Stimulated activated CD4-positive, alpha-beta T cell treated with anti-CD3 and anti-CD28 coated beads, TNF-alpha, amount 100 ng/mL, for 1 hour (primary cell): ENCODE measurements around the gene ACY1.
"Not testable (repeated sequence)": the region's sequence is repeated elsewhere in the genome, so short reads cannot be mapped to it uniquely, and the experiment has no call there.

Experiments used
- DNase-seq, 3 donors: peaks; one replicate each; pipeline ENCODE4 v3.0.0-alpha.2; 2020; ENCODE audit warnings: low read depth in 3 of 3, low spot score in 1 of 3

The ACY1 gene

GRCh38 chr3:52023860-52024764 lies 40.8 kb downstream of the ACY1 start:
- no peak for DNase-seq

- DNase-seq, result no peak
These were observed 41.6 kb downstream of the ACY1 start for GRCh38 chr3:52024765-52025452.

DNA sequence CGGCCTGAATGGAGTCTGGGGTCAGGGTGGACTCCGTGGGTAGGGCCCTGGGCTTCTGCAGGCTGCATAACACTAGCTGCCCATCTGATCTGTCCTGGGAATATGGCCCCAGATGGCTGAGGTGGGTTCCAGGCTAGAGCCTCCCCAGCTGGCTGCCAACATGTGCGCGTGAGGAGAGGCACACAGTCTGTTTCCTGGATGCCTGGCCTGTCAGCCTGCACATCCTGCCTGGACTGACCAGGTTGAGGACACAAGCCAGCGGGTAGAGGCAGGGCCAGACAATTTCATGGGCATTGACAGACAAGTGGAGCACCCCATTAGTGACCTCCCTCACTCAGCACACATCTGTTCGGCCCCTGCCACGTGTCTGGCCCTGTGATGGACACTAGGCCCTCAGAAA lies 42.1 kb downstream of the ACY1 start:
- DNase-seq, result no peak

- DNase-seq, result no peak
These were observed 42.7 kb downstream of the ACY1 start for GRCh38 chr3:52026041-52026440.

GRCh38 chr3:52028572-52028971 lies 45.2 kb downstream of the ACY1 start:
- DNase-seq, result no peak

DNA sequence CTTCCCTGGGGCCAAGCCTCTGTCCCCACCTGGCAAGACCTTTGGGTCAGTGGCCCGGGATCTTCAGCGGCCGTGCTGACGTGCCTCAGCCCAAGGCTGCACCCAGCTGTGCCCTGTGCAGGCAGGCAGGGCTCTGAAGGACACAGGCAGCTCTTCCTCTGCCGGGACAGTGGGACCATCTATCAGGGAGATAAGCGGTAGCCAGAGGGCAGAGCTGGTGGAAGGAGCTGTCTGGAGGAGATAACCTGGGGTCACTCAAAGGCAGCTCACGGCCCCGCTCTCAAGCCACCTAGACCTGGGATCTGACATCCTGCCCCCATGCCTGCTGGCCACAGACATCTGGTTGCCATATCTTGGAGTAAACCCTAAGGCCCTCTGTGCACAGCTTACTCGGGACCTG lies 45.7 kb downstream of the ACY1 start:
- no peak for DNase-seq

DNA sequence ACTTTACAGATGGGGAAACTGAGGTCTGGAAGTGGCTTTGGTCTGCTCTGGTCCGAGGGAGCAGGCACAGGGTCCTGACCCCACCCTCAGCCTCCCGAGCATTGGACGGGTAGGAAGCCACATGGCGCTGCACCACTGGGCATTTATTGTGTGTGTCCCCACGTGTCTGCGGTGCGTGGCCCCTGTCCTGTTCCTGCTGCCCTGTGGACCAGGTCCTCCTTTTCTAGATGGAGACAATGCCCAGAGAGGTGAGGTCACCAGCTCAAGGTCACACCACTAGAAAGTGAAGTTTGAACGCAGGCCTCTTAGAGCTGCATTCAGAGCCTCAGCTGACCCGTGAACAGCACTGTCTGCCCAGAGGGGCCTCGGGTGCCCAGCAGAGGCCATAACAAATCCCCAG lies 46.2 kb downstream of the ACY1 start:
- DNase-seq, result no peak

GRCh38 chr3:52030714-52031310 lies 47.5 kb downstream of the ACY1 start:
- no peak for DNase-seq

GRCh38 chr3:52031896-52032295 lies 48.6 kb downstream of the ACY1 start:
- DNase-seq, result no peak

- no peak for DNase-seq
These were observed 49.5 kb downstream of the ACY1 start for GRCh38 chr3:52032702-52033408.

DNA sequence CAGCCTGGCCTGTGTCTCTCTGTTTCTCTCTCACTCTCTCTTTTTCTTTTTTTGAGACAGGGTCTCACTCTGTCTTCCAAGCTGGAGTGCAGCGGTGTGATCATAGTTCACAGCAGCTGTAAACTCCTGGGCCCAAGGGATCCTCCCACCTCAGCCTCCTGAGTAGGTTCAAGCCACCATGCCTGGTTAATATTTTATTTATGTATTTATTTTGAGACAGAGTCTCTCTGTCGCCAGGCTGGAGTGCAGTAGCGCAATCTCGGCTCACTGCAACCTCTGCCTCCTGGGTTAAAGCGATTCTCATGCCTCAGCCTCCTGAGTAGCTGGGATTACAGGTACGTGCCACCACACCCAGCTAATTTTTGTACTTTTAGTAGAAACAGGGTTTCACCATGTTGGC lies 50.4 kb downstream of the ACY1 start:
- DNase-seq, result not testable (repeated sequence)

DNA sequence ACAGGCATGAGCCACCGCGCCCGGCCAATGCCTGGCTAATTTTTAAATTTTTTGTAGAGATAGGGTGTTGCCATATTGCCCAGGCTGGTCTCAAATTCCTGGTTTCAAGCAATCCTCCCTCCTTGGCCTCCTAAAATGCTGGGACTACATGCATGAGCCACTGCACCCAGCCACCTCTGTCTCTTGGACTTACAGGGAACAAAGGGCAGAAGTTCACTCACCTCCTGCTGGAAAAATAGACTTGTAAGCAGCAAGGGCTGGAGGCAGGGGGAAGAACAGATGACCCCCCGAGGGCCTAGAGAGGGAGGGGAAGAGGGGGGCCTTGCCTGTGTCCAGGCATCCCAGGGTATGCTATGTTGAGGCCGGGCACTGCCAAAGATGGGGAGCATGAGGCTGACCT lies 50.9 kb downstream of the ACY1 start:
- DNase-seq, result no peak

- no peak for DNase-seq
These were observed 51.3 kb downstream of the ACY1 start for GRCh38 chr3:52034651-52035050.

DNA sequence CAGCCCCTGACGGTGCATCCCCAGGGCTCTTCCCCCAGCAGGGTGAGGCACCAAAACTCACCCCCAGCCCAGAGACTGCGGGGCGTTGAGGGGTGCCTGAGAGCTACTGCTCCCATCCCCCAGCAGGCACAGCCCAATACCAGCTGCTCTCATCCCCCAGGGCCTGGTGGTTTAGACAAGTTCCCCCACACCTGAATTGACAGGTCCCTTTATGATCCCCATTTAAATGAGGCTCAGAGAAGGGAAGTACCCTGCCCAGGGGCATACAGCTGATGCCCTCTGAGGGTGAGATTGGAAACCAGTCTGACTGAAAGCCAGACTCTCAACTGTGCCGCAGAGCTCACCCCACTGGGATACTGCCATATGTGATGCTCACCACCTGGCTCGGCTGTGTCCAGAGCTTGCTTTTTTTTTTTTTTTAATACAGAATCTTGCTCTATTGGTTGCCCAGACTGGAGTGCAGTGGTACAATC lies 52.9 kb downstream of the ACY1 start:
- DNase-seq, result no peak

DNA sequence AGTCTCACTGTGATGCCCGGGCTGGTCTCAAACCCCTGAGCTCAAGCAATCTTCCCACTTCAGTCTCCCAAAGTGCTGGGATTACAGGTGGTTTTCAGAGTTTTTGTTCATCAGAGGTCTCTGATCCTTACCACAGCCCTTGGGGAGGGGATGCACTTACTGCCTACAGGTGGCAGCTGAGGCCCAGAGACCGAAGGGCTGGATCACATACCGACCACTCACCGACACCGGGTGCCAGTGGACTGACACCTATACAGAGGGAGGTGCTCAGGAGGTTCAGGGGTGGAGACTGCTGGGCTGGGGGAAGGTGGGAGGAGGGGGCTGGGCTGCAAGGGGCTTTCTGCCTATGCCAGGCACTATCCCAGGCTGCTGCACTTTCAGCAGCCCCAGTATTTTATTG lies 53.5 kb downstream of the ACY1 start:
- DNase-seq, result no peak

DNA sequence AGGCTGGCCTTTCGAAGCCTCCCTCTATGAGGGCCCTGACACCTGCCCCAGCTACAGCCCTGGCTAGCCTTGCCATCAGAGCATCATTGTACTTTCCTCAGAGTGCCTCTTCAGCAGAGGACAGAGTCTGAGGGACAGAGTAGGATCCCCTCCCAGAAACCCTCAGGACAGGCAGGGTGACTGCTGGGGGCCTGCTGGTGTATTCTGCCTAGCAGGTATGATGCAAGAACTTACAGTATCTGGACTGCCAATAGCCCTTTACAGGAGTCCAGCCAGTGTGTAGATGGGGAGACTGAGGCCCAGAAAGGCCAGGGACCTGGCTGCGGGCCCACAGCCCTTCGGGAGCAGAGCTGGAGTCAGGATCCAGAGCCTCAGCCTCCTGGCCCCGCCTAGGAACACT lies 54.0 kb downstream of the ACY1 start:
- DNase-seq, result no peak

- no peak for DNase-seq
These were observed 54.9 kb downstream of the ACY1 start for GRCh38 chr3:52038227-52038626.
